Measurements from ENCODE around the gene CD27. TPM values are rescaled to one million over a fixed set of nuclear protein-coding genes. Genes with fewer than 3 reads are reported as not detected.

The CD27 gene
- total and polyA plus RNA-seq, 9 of the 15 experiments (the other 6 are each of a cell fraction or from before 2014, with no cell fraction given), result 0.24 TPM; not detected in 8

DNA sequence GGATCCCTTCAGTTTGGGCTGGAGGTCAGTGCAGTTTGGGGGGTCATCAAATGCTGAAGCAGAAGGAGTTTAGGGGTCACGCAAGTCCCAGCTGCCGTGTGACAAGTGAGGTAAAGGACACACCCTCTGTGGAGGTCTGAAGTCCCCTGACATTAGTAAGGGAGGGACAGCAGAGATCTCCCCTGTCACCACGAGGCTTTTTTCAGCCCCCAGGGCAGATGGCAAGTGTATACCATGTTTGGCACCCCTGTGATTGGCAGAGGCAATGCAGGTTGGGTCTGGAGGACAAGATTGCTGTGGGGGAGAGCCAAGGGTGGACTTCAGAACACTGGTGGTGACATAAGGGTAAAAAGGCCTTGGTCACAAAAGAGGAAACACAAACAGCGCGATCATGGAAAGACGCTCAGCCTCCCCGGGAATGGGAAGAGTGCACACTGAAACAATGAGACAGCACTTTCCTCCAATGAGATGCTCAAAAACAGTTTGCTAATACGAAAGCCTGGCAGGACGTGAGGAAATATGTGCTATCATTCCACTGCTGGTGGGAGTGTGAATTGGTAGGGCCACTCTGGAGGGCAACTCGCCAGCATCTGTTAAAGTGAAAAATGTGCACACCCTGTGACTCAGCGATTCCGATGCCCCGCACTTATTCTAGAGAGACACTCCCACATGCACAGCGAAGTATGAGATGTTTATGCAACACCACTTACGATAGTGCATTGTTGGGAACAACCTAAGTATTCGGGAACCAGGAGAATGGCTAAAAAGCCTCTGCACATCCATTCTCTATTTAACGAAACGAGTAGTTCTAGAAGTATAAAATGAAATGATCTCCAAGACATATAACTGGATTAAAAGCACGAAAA, 14.4 kb upstream of the CD27 start (continued):
- TF ChIP-seq ZNF431 (CRISPR knock-in tag; IDR thresholded peaks at IDR 0.05), result no peak
- TF ChIP-seq GTF2E2 (tag; IDR thresholded peaks at IDR 0.05), result no peak
- TF ChIP-seq NFATC3 (IDR thresholded peaks at IDR 0.05), result peak; percentile 43; the same call in 1 of the 2 replicates
- TF ChIP-seq NONO (IDR thresholded peaks at IDR 0.05; ENCODE audit: low read depth in 2 of 2, low read length in 1 of 2), result 0 out of 4 replicates have a peak, but pooled peaks of 1 of the 2 experiments have one; percentile 5
- TF ChIP-seq ZNF668 (CRISPR knock-in tag; IDR thresholded peaks at IDR 0.05), result no peak
- TF ChIP-seq MYC (IDR thresholded peaks at IDR 0.05; ENCODE audit: low read depth, low read length), result peak; percentile 52; the same call in 1 of the 2 replicates
- no peak for TF ChIP-seq MYC (CRISPR knock-in tag; IDR thresholded peaks at IDR 0.05; ENCODE audit: borderline replicate concordance, low read depth)
- TF ChIP-seq, protein P1, sequence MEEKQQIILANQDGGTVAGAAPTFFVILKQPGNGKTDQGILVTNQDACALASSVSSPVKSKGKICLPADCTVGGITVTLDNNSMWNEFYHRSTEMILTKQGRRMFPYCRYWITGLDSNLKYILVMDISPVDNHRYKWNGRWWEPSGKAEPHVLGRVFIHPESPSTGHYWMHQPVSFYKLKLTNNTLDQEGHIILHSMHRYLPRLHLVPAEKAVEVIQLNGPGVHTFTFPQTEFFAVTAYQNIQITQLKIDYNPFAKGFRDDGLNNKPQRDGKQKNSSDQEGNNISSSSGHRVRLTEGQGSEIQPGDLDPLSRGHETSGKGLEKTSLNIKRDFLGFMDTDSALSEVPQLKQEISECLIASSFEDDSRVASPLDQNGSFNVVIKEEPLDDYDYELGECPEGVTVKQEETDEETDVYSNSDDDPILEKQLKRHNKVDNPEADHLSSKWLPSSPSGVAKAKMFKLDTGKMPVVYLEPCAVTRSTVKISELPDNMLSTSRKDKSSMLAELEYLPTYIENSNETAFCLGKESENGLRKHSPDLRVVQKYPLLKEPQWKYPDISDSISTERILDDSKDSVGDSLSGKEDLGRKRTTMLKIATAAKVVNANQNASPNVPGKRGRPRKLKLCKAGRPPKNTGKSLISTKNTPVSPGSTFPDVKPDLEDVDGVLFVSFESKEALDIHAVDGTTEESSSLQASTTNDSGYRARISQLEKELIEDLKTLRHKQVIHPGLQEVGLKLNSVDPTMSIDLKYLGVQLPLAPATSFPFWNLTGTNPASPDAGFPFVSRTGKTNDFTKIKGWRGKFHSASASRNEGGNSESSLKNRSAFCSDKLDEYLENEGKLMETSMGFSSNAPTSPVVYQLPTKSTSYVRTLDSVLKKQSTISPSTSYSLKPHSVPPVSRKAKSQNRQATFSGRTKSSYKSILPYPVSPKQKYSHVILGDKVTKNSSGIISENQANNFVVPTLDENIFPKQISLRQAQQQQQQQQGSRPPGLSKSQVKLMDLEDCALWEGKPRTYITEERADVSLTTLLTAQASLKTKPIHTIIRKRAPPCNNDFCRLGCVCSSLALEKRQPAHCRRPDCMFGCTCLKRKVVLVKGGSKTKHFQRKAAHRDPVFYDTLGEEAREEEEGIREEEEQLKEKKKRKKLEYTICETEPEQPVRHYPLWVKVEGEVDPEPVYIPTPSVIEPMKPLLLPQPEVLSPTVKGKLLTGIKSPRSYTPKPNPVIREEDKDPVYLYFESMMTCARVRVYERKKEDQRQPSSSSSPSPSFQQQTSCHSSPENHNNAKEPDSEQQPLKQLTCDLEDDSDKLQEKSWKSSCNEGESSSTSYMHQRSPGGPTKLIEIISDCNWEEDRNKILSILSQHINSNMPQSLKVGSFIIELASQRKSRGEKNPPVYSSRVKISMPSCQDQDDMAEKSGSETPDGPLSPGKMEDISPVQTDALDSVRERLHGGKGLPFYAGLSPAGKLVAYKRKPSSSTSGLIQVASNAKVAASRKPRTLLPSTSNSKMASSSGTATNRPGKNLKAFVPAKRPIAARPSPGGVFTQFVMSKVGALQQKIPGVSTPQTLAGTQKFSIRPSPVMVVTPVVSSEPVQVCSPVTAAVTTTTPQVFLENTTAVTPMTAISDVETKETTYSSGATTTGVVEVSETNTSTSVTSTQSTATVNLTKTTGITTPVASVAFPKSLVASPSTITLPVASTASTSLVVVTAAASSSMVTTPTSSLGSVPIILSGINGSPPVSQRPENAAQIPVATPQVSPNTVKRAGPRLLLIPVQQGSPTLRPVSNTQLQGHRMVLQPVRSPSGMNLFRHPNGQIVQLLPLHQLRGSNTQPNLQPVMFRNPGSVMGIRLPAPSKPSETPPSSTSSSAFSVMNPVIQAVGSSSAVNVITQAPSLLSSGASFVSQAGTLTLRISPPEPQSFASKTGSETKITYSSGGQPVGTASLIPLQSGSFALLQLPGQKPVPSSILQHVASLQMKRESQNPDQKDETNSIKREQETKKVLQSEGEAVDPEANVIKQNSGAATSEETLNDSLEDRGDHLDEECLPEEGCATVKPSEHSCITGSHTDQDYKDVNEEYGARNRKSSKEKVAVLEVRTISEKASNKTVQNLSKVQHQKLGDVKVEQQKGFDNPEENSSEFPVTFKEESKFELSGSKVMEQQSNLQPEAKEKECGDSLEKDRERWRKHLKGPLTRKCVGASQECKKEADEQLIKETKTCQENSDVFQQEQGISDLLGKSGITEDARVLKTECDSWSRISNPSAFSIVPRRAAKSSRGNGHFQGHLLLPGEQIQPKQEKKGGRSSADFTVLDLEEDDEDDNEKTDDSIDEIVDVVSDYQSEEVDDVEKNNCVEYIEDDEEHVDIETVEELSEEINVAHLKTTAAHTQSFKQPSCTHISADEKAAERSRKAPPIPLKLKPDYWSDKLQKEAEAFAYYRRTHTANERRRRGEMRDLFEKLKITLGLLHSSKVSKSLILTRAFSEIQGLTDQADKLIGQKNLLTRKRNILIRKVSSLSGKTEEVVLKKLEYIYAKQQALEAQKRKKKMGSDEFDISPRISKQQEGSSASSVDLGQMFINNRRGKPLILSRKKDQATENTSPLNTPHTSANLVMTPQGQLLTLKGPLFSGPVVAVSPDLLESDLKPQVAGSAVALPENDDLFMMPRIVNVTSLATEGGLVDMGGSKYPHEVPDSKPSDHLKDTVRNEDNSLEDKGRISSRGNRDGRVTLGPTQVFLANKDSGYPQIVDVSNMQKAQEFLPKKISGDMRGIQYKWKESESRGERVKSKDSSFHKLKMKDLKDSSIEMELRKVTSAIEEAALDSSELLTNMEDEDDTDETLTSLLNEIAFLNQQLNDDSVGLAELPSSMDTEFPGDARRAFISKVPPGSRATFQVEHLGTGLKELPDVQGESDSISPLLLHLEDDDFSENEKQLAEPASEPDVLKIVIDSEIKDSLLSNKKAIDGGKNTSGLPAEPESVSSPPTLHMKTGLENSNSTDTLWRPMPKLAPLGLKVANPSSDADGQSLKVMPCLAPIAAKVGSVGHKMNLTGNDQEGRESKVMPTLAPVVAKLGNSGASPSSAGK (IDR thresholded peaks at IDR 0.05), result peak; percentile 48; the same call in 1 of the 2 replicates
- peak; percentile 31; the same call in 1 of the 2 replicates for TF ChIP-seq NCOR1 (IDR thresholded peaks at IDR 0.05)
- TF ChIP-seq, protein P2, sequence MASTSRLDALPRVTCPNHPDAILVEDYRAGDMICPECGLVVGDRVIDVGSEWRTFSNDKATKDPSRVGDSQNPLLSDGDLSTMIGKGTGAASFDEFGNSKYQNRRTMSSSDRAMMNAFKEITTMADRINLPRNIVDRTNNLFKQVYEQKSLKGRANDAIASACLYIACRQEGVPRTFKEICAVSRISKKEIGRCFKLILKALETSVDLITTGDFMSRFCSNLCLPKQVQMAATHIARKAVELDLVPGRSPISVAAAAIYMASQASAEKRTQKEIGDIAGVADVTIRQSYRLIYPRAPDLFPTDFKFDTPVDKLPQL (IDR thresholded peaks at IDR 0.05; ENCODE audit: extremely low read depth, insufficient read length), result no peak
- no peak for TF ChIP-seq ZNF561 (CRISPR knock-in tag; conservative IDR thresholded peaks at IDR 0.05)
- no peak for TF ChIP-seq TEAD2 (tag; IDR thresholded peaks at IDR 0.05)
- TF ChIP-seq ZNF217 (CRISPR knock-in tag; IDR thresholded peaks at IDR 0.05), result no peak
- TF ChIP-seq TOE1 (IDR thresholded peaks at IDR 0.05; ENCODE audit: borderline replicate concordance), result peak; percentile 49; the same call in 1 of the 2 replicates
- TF ChIP-seq TOE1 (CRISPR knock-in tag; IDR thresholded peaks at IDR 0.05; ENCODE audit: borderline replicate concordance, low read depth), result no peak
- no peak for TF ChIP-seq ZNF589 (CRISPR knock-in tag; IDR thresholded peaks at IDR 0.05; ENCODE audit: low read depth)

Measured in K562 (cell line).